ENCODE results near the gene PEX16. TPM values are rescaled to one million over a fixed set of nuclear protein-coding genes. Genes with fewer than 3 reads are reported as not detected.

PEX16 gene
- polyA plus RNA-seq, 1 donor from 2014 or later, result 61.1 TPM

- H3K27me3 ChIP-seq (ENCODE audit: insufficient read depth, low read depth, low read length), result peaks cover 33% of the 10 kb centered on the region
- H3K4me3 ChIP-seq (ENCODE audit: low read length), result no peak overlapping the region
- no peaks in the 10 kb centered on the region for H3K9me3 ChIP-seq (ENCODE audit: low read length)
- no peak overlapping the region for H3K27ac ChIP-seq (ENCODE audit: low read length)
- H4K20me1 ChIP-seq (ENCODE audit: insufficient read depth), result no peaks in the 10 kb centered on the region
- H3F3A ChIP-seq (ENCODE audit: insufficient read depth, low read length, poor library complexity, severe bottlenecking), result peaks cover 8% of the 10 kb centered on the region
- no peaks in the 10 kb centered on the region for H3K36me3 ChIP-seq (ENCODE audit: insufficient read depth, low read length)
- no peak overlapping the region for H3K4me2 ChIP-seq (ENCODE audit: low read length)
- no peak overlapping the region for H3K9ac ChIP-seq (ENCODE audit: low read length)
- no peaks in the 10 kb centered on the region for H3K9me2 ChIP-seq (ENCODE audit: insufficient read depth, low read length)
- TF ChIP-seq RAD21 (conservative IDR thresholded peaks at IDR 0.05), result no peak
- no peak for TF ChIP-seq EZH2 (IDR thresholded peaks at IDR 0.05; ENCODE audit: borderline replicate concordance, insufficient read depth, low read length, poor library complexity, severe bottlenecking)
- no peak for TF ChIP-seq SMC3 (conservative IDR thresholded peaks at IDR 0.05; ENCODE audit: poor library complexity)
- no peak for TF ChIP-seq MXI1 (conservative IDR thresholded peaks at IDR 0.05; ENCODE audit: poor library complexity, severe bottlenecking)
- no peak for TF ChIP-seq TAF1 (IDR thresholded peaks at IDR 0.05; ENCODE audit: low read depth)
- no peak for TF ChIP-seq CTCF (IDR thresholded peaks at IDR 0.05; ENCODE audit: poor library complexity, severe bottlenecking)
- no peak for TF ChIP-seq POLR2AphosphoS5 (IDR thresholded peaks at IDR 0.05)
- no peak for TF ChIP-seq EP300 (conservative IDR thresholded peaks at IDR 0.05; ENCODE audit: poor library complexity, severe bottlenecking)
- no peak for TF ChIP-seq REST (IDR thresholded peaks at IDR 0.05; ENCODE audit: borderline replicate concordance)
- H3K79me2 ChIP-seq (replicated peaks; ENCODE audit: insufficient read depth, low read length), result peaks cover 6% of the 10 kb centered on the region
- no peak overlapping the region for H2AFZ ChIP-seq (ENCODE audit: low read depth, low read length)
Measured at GRCh38 chr11:45920531-45921477, 3.1 kb upstream of the PEX16 start.

- peaks cover 6% of the 10 kb centered on the region for H3K79me2 ChIP-seq (replicated peaks; ENCODE audit: insufficient read depth, low read length)
- peaks cover 8% of the 10 kb centered on the region for H3F3A ChIP-seq (ENCODE audit: insufficient read depth, low read length, poor library complexity, severe bottlenecking)
- no peaks in the 10 kb centered on the region for H3K36me3 ChIP-seq (ENCODE audit: insufficient read depth, low read length)
- no peaks in the 10 kb centered on the region for H3K9me2 ChIP-seq (ENCODE audit: insufficient read depth, low read length)
- H3K27ac ChIP-seq (ENCODE audit: low read length), result no peak overlapping the region
- peaks cover 33% of the 10 kb centered on the region for H3K27me3 ChIP-seq (ENCODE audit: insufficient read depth, low read depth, low read length)
- no peak overlapping the region for H3K9ac ChIP-seq (ENCODE audit: low read length)
- H2AFZ ChIP-seq (ENCODE audit: low read depth, low read length), result no peak overlapping the region
- TF ChIP-seq EZH2 (IDR thresholded peaks at IDR 0.05; ENCODE audit: borderline replicate concordance, insufficient read depth, low read length, poor library complexity, severe bottlenecking) (no peak), TAF1 (IDR thresholded peaks at IDR 0.05; ENCODE audit: low read depth) (no peak), POLR2AphosphoS5 (IDR thresholded peaks at IDR 0.05) (no peak), RAD21 (conservative IDR thresholded peaks at IDR 0.05) (no peak), MXI1 (conservative IDR thresholded peaks at IDR 0.05; ENCODE audit: poor library complexity, severe bottlenecking) (no peak), CTCF (IDR thresholded peaks at IDR 0.05; ENCODE audit: poor library complexity, severe bottlenecking) (no peak), SMC3 (conservative IDR thresholded peaks at IDR 0.05; ENCODE audit: poor library complexity) (no peak), EP300 (conservative IDR thresholded peaks at IDR 0.05; ENCODE audit: poor library complexity, severe bottlenecking) (no peak), REST (IDR thresholded peaks at IDR 0.05; ENCODE audit: borderline replicate concordance) (no peak)
- no peaks in the 10 kb centered on the region for H4K20me1 ChIP-seq (ENCODE audit: insufficient read depth)
- no peak overlapping the region for H3K4me2 ChIP-seq (ENCODE audit: low read length)
- H3K4me3 ChIP-seq (ENCODE audit: low read length), result no peak overlapping the region
- no peaks in the 10 kb centered on the region for H3K9me3 ChIP-seq (ENCODE audit: low read length)
Measured at GRCh38 chr11:45919806-45920530, 2.3 kb upstream of the PEX16 start.
